ENCODE results near the gene GRID2. TPM values are rescaled to one million over a fixed set of nuclear protein-coding genes. Genes with fewer than 3 reads are reported as not detected.

GRID2 gene
- total RNA-seq, 1 donor from 2014 or later, result not detected

GRCh38 chr4:92317047-92317446 is 13.3 kb downstream of the GRID2 start:
- no peak for DNase-seq (ENCODE audit: extremely low spot score, unreplicated experiment)
- Mint-ChIP-seq H3K27me3 (ENCODE audit: unreplicated experiment) (peaks cover 39% of the 10 kb centered on the region), H3K4me3 (ENCODE audit: unreplicated experiment) (no peak overlapping the region), H3K36me3 (ENCODE audit: unreplicated experiment) (no peaks in the 10 kb centered on the region), H3K4me1 (ENCODE audit: unreplicated experiment) (no peaks in the 10 kb centered on the region), H3K27ac (ENCODE audit: unreplicated experiment) (no peak overlapping the region), H3K9me3 (ENCODE audit: unreplicated experiment) (no peaks in the 10 kb centered on the region)
- TF ChIP-seq, protein P1, sequence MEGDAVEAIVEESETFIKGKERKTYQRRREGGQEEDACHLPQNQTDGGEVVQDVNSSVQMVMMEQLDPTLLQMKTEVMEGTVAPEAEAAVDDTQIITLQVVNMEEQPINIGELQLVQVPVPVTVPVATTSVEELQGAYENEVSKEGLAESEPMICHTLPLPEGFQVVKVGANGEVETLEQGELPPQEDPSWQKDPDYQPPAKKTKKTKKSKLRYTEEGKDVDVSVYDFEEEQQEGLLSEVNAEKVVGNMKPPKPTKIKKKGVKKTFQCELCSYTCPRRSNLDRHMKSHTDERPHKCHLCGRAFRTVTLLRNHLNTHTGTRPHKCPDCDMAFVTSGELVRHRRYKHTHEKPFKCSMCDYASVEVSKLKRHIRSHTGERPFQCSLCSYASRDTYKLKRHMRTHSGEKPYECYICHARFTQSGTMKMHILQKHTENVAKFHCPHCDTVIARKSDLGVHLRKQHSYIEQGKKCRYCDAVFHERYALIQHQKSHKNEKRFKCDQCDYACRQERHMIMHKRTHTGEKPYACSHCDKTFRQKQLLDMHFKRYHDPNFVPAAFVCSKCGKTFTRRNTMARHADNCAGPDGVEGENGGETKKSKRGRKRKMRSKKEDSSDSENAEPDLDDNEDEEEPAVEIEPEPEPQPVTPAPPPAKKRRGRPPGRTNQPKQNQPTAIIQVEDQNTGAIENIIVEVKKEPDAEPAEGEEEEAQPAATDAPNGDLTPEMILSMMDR (IDR thresholded peaks at IDR 0.05), result no peak

- peaks cover 2% of the 10 kb centered on the region for H3K4me1 Mint-ChIP-seq (ENCODE audit: unreplicated experiment)
- H3K27me3 Mint-ChIP-seq (ENCODE audit: unreplicated experiment), result peaks cover 29% of the 10 kb centered on the region
- no peak overlapping the region for H3K27ac Mint-ChIP-seq (ENCODE audit: unreplicated experiment)
- H3K9me3 Mint-ChIP-seq (ENCODE audit: unreplicated experiment), result no peaks in the 10 kb centered on the region
- no peak overlapping the region for H3K4me3 Mint-ChIP-seq (ENCODE audit: unreplicated experiment)
- no peaks in the 10 kb centered on the region for H3K36me3 Mint-ChIP-seq (ENCODE audit: unreplicated experiment)
- no peak for DNase-seq (ENCODE audit: extremely low spot score, unreplicated experiment)
- TF ChIP-seq, protein P1 (IDR thresholded peaks at IDR 0.05), result no peak
These were observed 24.3 kb downstream of the GRID2 start for GRCh38 chr4:92328095-92328494.

- no peak for DNase-seq (ENCODE audit: extremely low spot score, unreplicated experiment)
- Mint-ChIP-seq H3K36me3 (ENCODE audit: unreplicated experiment) (no peaks in the 10 kb centered on the region), H3K27me3 (ENCODE audit: unreplicated experiment) (peaks cover 16% of the 10 kb centered on the region), H3K4me3 (ENCODE audit: unreplicated experiment) (no peak overlapping the region), H3K4me1 (ENCODE audit: unreplicated experiment) (peaks cover 2% of the 10 kb centered on the region), H3K9me3 (ENCODE audit: unreplicated experiment) (no peaks in the 10 kb centered on the region), H3K27ac (ENCODE audit: unreplicated experiment) (no peak overlapping the region)
- TF ChIP-seq, protein P1 (IDR thresholded peaks at IDR 0.05), result no peak
These were observed 29.2 kb downstream of the GRID2 start for GRCh38 chr4:92333016-92333415.

GRCh38 chr4:92334716-92335350 is 31.1 kb downstream of the GRID2 start:
- no peak for DNase-seq (ENCODE audit: extremely low spot score, unreplicated experiment)
- TF ChIP-seq, protein P1 (IDR thresholded peaks at IDR 0.05), result no peak
- peaks cover 2% of the 10 kb centered on the region for H3K4me1 Mint-ChIP-seq (ENCODE audit: unreplicated experiment)
- peaks cover 11% of the 10 kb centered on the region for H3K27me3 Mint-ChIP-seq (ENCODE audit: unreplicated experiment)
- no peak overlapping the region for H3K4me3 Mint-ChIP-seq (ENCODE audit: unreplicated experiment)
- H3K36me3 Mint-ChIP-seq (ENCODE audit: unreplicated experiment), result no peaks in the 10 kb centered on the region
- no peaks in the 10 kb centered on the region for H3K9me3 Mint-ChIP-seq (ENCODE audit: unreplicated experiment)
- no peak overlapping the region for H3K27ac Mint-ChIP-seq (ENCODE audit: unreplicated experiment)

DNA sequence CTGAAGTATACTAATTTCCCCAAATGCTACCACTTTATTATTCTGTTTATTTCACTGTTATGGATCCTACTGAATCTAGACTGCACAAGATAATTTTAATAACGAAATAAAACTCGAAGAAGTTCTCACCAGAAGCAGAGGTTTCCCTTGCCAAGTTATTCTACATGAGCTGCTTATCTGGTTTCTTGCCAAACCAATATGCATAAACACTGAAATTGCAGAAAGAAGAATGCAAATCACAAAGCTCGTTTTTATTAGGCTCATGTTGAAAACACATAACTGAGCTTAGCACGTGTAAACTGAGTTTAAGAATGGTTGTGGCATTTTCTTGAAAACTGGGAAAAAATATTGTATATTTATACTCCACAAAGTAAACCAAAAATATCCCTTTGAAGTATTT is 35.9 kb downstream of the GRID2 start:
- Mint-ChIP-seq H3K9me3 (ENCODE audit: unreplicated experiment) (no peaks in the 10 kb centered on the region), H3K4me3 (ENCODE audit: unreplicated experiment) (no peak overlapping the region), H3K27ac (ENCODE audit: unreplicated experiment) (no peak overlapping the region), H3K4me1 (ENCODE audit: unreplicated experiment) (no peaks in the 10 kb centered on the region), H3K27me3 (ENCODE audit: unreplicated experiment) (peaks cover 8% of the 10 kb centered on the region), H3K36me3 (ENCODE audit: unreplicated experiment) (no peaks in the 10 kb centered on the region)
- TF ChIP-seq, protein P1 (IDR thresholded peaks at IDR 0.05), result no peak
- no peak for DNase-seq (ENCODE audit: extremely low spot score, unreplicated experiment)
